Activated CD4-positive, CD25-positive, alpha-beta regulatory T cell treated with anti-CD3 and anti-CD28 coated beads, Interleukin-2, amount 50 U/mL, for 16 hours (primary cell): ENCODE measurements around the gene SMIM3.
"Not testable (repeated sequence)": the region's sequence is repeated elsewhere in the genome, so short reads cannot be mapped to it uniquely, and the experiment has no call there.

Source experiments
- DNase-seq: peaks from one replicate; pipeline ENCODE4 v3.0.0-alpha.2; 2020; ENCODE audit warnings: low read depth, low spot score

The SMIM3 gene

GRCh38 chr5:150793423-150793888, 14.9 kb downstream of the SMIM3 start:
- DNase-seq = not testable (repeated sequence)

GRCh38 chr5:150794927-150795326, 16.4 kb downstream of the SMIM3 start:
- no peak for DNase-seq

- no peak for DNase-seq
These were observed 18.8 kb downstream of the SMIM3 start for GRCh38 chr5:150797384-150797783.

- no peak for DNase-seq
These were observed 22.8 kb downstream of the SMIM3 start for GRCh38 chr5:150801117-150801927.

- no peak for DNase-seq
These were observed 25.8 kb downstream of the SMIM3 start for GRCh38 chr5:150804388-150804787.

- DNase-seq = no peak
These were observed 30.8 kb downstream of the SMIM3 start for GRCh38 chr5:150809363-150809762.

- no peak for DNase-seq
These were observed 36.5 kb downstream of the SMIM3 start for GRCh38 chr5:150815010-150815409.

GRCh38 chr5:150816946-150817345, 38.4 kb downstream of the SMIM3 start:
- no peak for DNase-seq

GRCh38 chr5:150829744-150830143, 51.2 kb downstream of the SMIM3 start:
- no peak for DNase-seq

GRCh38 chr5:150831821-150832220, 53.3 kb downstream of the SMIM3 start:
- not testable (repeated sequence) for DNase-seq

- no peak for DNase-seq
These were observed 57.5 kb downstream of the SMIM3 start for GRCh38 chr5:150836064-150836463.

GRCh38 chr5:150836703-150837102, 58.1 kb downstream of the SMIM3 start:
- DNase-seq = no peak

GRCh38 chr5:150845185-150845859, 66.8 kb downstream of the SMIM3 start:
- DNase-seq = not testable (repeated sequence)

GRCh38 chr5:150846308-150846653, 67.7 kb downstream of the SMIM3 start, which contains the start of gene IRGM:
IRGM (plus strand) TSS chr5:150846521; CDS start chr5:150848124, 1,603 bp downstream.
- not testable (repeated sequence) for DNase-seq
